Loucy (cell line): Measurements from ENCODE around the gene TFEB.

ENCODE experiments used
- H2AFZ ChIP-seq: fragments of 200-600 bp; sonication (generic); 2 replicates; pipeline ENCODE4 v1.6.0; 2016; ENCODE audit warnings: antibody characterized with exemption, mild to moderate bottlenecking, low read length, moderate library complexity
- H3F3A ChIP-seq: fragments of 200-600 bp; 2 replicates; pipeline ENCODE4 v1.6.0; 2016; ENCODE audit warnings: antibody characterized with exemption, low read depth, mild to moderate bottlenecking
- H3K27me3 ChIP-seq: fragments of 200-600 bp; sonication (generic); 2 replicates; pipeline ENCODE4 v1.6.1; 2014; ENCODE audit warnings: low read length, mild to moderate bottlenecking; ENCODE audit not compliant: insufficient read depth, poor library complexity, severe bottlenecking
- H3K36me3 ChIP-seq: fragments of 200-600 bp; sonication (generic); 2 replicates; pipeline ENCODE4 v1.6.1; 2016; ENCODE audit warnings: low read length; ENCODE audit not compliant: insufficient read depth
- H3K4me1 ChIP-seq: fragments of 200-600 bp; sonication (generic); 2 replicates; pipeline ENCODE4 v1.5.1; 2014; ENCODE audit warnings: low read length, mild to moderate bottlenecking; ENCODE audit not compliant: insufficient read depth, poor library complexity, severe bottlenecking
- H3K4me2 ChIP-seq: fragments of 200-600 bp; sonication (generic); 2 replicates; pipeline ENCODE4 v1.6.0; 2014; ENCODE audit warnings: antibody characterized with exemption, low read length, low read depth, mild to moderate bottlenecking; ENCODE audit not compliant: poor library complexity, severe bottlenecking
- H3K4me3 ChIP-seq: fragments of 200-600 bp; sonication (generic); 2 replicates; pipeline ENCODE4 v1.5.1; 2014; ENCODE audit warnings: low read length, mild to moderate bottlenecking, mixed read lengths; ENCODE audit not compliant: poor library complexity, severe bottlenecking
- H3K79me2 ChIP-seq: fragments of 200-600 bp; sonication (generic); 2 replicates; pipeline ENCODE4 v1.6.1; 2014; ENCODE audit warnings: low read length; ENCODE audit not compliant: insufficient read depth
- H3K9ac ChIP-seq: fragments of 200-600 bp; sonication (generic); 2 replicates; pipeline ENCODE4 v1.6.0; 2014; ENCODE audit warnings: mild to moderate bottlenecking, low read depth, low read length, moderate library complexity; ENCODE audit not compliant: poor library complexity, severe bottlenecking
- H3K9me2 ChIP-seq: fragments of 200-600 bp; sonication (generic); replicated peaks from 2 replicates; pipeline ENCODE4 v1.6.1; 2016; ENCODE audit warnings: low read depth, low read length, mixed read lengths
- H3K9me3 ChIP-seq: fragments of 200-600 bp; sonication (generic); 2 replicates; pipeline ENCODE4 v1.6.1; 2014; ENCODE audit warnings: mild to moderate bottlenecking, antibody characterized with exemption, low read length, low read depth; ENCODE audit not compliant: insufficient read depth
- H4K20me1 ChIP-seq: fragments of 200-600 bp; sonication (generic); 2 replicates; pipeline ENCODE4 v1.6.0; 2014; ENCODE audit warnings: antibody characterized with exemption, low read length, mild to moderate bottlenecking; ENCODE audit not compliant: insufficient read depth, poor library complexity, severe bottlenecking
- EZH2phosphoT487 ChIP-seq: fragments of 200-600 bp; IDR thresholded peaks from 2 replicates; pipeline ENCODE4 v1.6.1; 2018; ENCODE audit warnings: antibody characterized with exemption, mild to moderate bottlenecking, moderate library complexity, borderline replicate concordance
- TF ChIP-seq, protein P1 (sequence below): fragments of 200-600 bp; sonication (generic); conservative IDR thresholded peaks from 2 replicates; pipeline ENCODE4 v1.5.1; 2014; ENCODE audit warnings: mild to moderate bottlenecking, antibody characterized with exemption, low read length

TFEB gene

GRCh38 chr6:41687501-41688175, 47.8 kb downstream of the TFEB start:
- no peaks in the 10 kb centered on the region for H3F3A ChIP-seq

DNA sequence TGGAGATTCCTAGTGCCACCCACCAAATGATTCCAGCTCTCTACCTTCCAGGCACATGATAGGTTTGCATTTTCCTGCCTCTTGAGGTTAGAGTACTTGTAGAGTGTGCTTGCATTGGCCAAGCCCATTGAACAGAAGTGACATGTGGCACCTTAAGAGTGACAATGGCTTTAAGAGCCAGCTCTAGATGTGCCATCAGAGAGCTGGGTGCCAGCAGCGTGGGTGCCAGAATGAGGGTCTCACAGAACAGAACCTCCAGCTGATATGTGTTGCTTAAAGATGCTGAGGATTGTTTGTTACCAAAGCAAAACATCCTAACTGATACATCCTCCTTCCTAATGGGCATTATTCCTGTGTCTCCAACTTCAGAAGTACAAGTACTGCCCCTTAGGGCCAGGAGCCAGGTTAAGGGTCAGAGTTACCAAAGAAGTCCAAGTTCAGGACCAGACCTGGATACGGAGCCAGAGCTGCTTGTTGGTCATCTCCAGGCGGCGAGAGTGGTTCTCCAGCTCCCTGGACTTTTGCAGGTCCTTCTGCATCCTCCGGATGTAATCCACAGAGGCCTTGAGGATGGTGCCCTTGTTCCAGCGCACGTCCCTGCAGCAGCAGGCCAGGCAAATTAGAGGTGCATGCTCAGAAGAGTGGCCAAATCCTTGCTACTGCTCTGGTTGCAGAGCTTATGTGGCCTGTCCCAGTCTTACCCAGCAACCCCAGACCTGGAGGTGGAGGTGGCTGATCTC, 49.6 kb downstream of the TFEB start:
- Histone ChIP-seq H3K36me3 (no peaks in the 10 kb centered on the region), H3K4me3 (no peak overlapping the region), H4K20me1 (no peaks in the 10 kb centered on the region), H3K9me2 (no peaks in the 10 kb centered on the region), H3K79me2 (no peaks in the 10 kb centered on the region), H2AFZ (no peak overlapping the region), H3K4me2 (no peak overlapping the region), H3F3A (no peaks in the 10 kb centered on the region), H3K27me3 (no peaks in the 10 kb centered on the region), H3K9ac (no peak overlapping the region), H3K4me1 (peaks cover 2% of the 10 kb centered on the region), H3K9me3 (no peaks in the 10 kb centered on the region)
- no peak for TF ChIP-seq EZH2phosphoT487
- TF ChIP-seq, protein P1, sequence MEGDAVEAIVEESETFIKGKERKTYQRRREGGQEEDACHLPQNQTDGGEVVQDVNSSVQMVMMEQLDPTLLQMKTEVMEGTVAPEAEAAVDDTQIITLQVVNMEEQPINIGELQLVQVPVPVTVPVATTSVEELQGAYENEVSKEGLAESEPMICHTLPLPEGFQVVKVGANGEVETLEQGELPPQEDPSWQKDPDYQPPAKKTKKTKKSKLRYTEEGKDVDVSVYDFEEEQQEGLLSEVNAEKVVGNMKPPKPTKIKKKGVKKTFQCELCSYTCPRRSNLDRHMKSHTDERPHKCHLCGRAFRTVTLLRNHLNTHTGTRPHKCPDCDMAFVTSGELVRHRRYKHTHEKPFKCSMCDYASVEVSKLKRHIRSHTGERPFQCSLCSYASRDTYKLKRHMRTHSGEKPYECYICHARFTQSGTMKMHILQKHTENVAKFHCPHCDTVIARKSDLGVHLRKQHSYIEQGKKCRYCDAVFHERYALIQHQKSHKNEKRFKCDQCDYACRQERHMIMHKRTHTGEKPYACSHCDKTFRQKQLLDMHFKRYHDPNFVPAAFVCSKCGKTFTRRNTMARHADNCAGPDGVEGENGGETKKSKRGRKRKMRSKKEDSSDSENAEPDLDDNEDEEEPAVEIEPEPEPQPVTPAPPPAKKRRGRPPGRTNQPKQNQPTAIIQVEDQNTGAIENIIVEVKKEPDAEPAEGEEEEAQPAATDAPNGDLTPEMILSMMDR, result no peak

More at GRCh38 chr6:41687501-41688175, 47.8 kb downstream of the TFEB start:
- no peak overlapping the region for H3K4me3 ChIP-seq
- H3K9ac ChIP-seq, result no peak overlapping the region
- no peaks in the 10 kb centered on the region for H3K36me3 ChIP-seq
- no peaks in the 10 kb centered on the region for H3K27me3 ChIP-seq
- no peaks in the 10 kb centered on the region for H3K4me1 ChIP-seq
- no peaks in the 10 kb centered on the region for H3K9me2 ChIP-seq
- TF ChIP-seq EZH2phosphoT487, result no peak
- TF ChIP-seq, protein P1, result no peak
- H3K4me2 ChIP-seq, result no peak overlapping the region
- no peaks in the 10 kb centered on the region for H3K9me3 ChIP-seq
- H2AFZ ChIP-seq, result no peak overlapping the region
- no peaks in the 10 kb centered on the region for H3K79me2 ChIP-seq
- no peaks in the 10 kb centered on the region for H4K20me1 ChIP-seq

DNA sequence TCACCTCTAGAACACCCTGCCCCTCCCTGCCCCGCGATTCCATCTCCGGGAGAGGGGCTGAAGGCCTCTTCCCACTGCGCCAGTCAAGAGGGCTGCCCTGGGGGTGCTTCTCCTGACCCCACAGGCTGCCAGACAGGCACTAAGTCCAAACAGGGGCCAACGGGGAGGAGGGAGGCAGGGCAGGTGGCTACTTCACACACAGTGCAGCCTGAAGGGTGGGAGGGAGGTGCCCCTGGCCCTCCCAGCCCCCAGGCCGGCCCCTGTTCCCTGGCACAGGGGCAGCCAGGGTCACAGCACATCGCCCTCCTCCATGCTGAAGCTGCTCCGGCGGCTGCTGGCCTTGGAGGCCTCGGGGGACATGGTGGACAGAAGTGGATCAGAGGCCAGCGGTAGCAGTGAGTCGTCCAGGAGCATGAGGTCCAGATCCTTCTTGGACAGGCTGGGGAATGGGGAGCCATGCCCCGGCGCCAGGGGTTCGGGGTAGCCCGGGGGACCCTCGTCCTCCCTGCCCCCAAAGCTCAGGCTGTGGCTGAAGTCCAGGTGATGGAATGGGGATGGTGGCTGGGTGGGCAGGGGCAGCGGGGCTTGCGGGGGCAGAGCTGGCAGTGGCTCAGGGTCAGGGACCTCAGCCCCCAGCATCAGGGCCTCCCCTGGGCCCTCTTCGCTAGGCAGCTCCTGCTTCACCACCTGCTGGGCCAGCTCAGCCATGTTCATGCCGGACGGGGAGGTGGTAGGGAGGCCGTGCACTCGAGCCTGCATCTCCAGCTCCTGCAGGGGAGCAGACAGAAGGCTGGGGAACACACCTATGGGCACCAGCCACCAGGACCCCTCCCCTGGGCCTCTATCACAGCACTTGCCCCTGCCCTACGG, 50.9 kb downstream of the TFEB start:
- Histone ChIP-seq H3K79me2 (no peaks in the 10 kb centered on the region), H3K9me2 (no peaks in the 10 kb centered on the region), H3F3A (no peaks in the 10 kb centered on the region), H2AFZ (no peak overlapping the region), H3K27me3 (no peaks in the 10 kb centered on the region), H3K4me1 (peaks cover 10% of the 10 kb centered on the region), H4K20me1 (no peaks in the 10 kb centered on the region), H3K9me3 (no peaks in the 10 kb centered on the region), H3K36me3 (no peaks in the 10 kb centered on the region), H3K9ac (no peak overlapping the region), H3K4me3 (no peak overlapping the region), H3K4me2 (no peak overlapping the region)
- no peak for TF ChIP-seq EZH2phosphoT487
- TF ChIP-seq, protein P1, result no peak
